H9 (cell line): ENCODE data around the gene SNTN. TPM values are rescaled to one million over a fixed set of nuclear protein-coding genes. Genes with fewer than 3 reads are reported as not detected.
A peak's percentile ranks its signal among the peaks of the same experiment; 100 is the strongest.

Source experiments
- DNase-seq: peaks from one replicate; pipeline ENCODE4 v3.0.0-alpha.2; 2017
- H2AFZ ChIP-seq: one replicate; pipeline ENCODE4 v1.6.1; 2013; ENCODE audit warnings: mild to moderate bottlenecking, low read length, control low read depth, moderate library complexity
- H2AK5ac ChIP-seq: 2 replicates; pipeline ENCODE4 v1.6.1; 2013; ENCODE audit warnings: low read length, control low read depth, mixed read lengths; ENCODE audit not compliant: insufficient read length
- H2BK120ac ChIP-seq: one replicate; pipeline ENCODE4 v1.6.1; 2013; ENCODE audit warnings: low read depth, mild to moderate bottlenecking, low read length, control low read depth, inconsistent platforms; ENCODE audit not compliant: poor library complexity, severe bottlenecking
- H2BK12ac ChIP-seq: 2 replicates; pipeline ENCODE4 v1.6.1; 2013; ENCODE audit warnings: low read length, control low read depth, mixed read lengths, low read depth; ENCODE audit not compliant: insufficient read length
- H2BK15ac ChIP-seq: 2 replicates; pipeline ENCODE4 v1.6.1; 2013; ENCODE audit warnings: low read depth, low read length, control low read depth
- H2BK20ac ChIP-seq: one replicate; pipeline ENCODE4 v1.6.1; 2013; ENCODE audit warnings: low read depth, mild to moderate bottlenecking, low read length, control low read depth, inconsistent platforms; ENCODE audit not compliant: poor library complexity, severe bottlenecking
- H2BK5ac ChIP-seq: 2 replicates; pipeline ENCODE4 v1.6.1; 2013; ENCODE audit warnings: low read length, control low read depth, mixed read lengths; ENCODE audit not compliant: insufficient read length
- H3K14ac ChIP-seq: 2 replicates; pipeline ENCODE4 v1.6.1; 2013; ENCODE audit warnings: low read length, control low read depth; ENCODE audit not compliant: insufficient read depth
- H3K18ac ChIP-seq: 2 replicates; pipeline ENCODE4 v1.6.1; 2013; ENCODE audit warnings: low read depth, mild to moderate bottlenecking, mixed read lengths, low read length, control low read depth; ENCODE audit not compliant: insufficient read length
- H3K23ac ChIP-seq: 2 replicates; pipeline ENCODE4 v1.6.1; 2013; ENCODE audit warnings: low read length, control low read depth, mixed read lengths, low read depth; ENCODE audit not compliant: insufficient read length
- H3K23me2 ChIP-seq: 2 replicates; pipeline ENCODE4 v1.6.1; 2013; ENCODE audit warnings: low read depth, mild to moderate bottlenecking, mixed read lengths, low read length, control low read depth; ENCODE audit not compliant: insufficient read length, poor library complexity, severe bottlenecking
- H3K27ac ChIP-seq: 2 replicates; pipeline ENCODE4 v1.5.1; 2013; ENCODE audit warnings: low read length, control low read depth, mixed read lengths, low read depth; ENCODE audit not compliant: insufficient read length
- H3K27me3 ChIP-seq: 2 replicates; pipeline ENCODE4 v1.6.1; 2013; ENCODE audit warnings: low read length, control low read depth, inconsistent platforms; ENCODE audit not compliant: insufficient read depth
- H3K4ac ChIP-seq: 2 replicates; pipeline ENCODE4 v1.6.1; 2013; ENCODE audit warnings: low read depth, mild to moderate bottlenecking, control low read depth, inconsistent platforms, low read length, moderate library complexity
- H3K4me1 ChIP-seq: 2 replicates; pipeline ENCODE4 v1.6.1; 2013; ENCODE audit warnings: low read length, control low read depth, inconsistent platforms; ENCODE audit not compliant: insufficient read depth
- H3K4me2 ChIP-seq: 2 replicates; pipeline ENCODE4 v1.6.1; 2013; ENCODE audit warnings: low read length, control low read depth, mixed read lengths; ENCODE audit not compliant: insufficient read length, insufficient read depth
- H3K56ac ChIP-seq: 2 replicates; pipeline ENCODE4 v1.6.1; 2013; ENCODE audit warnings: low read depth, mild to moderate bottlenecking, mixed read lengths, low read length, control low read depth; ENCODE audit not compliant: insufficient read length
- H3K79me1 ChIP-seq: 2 replicates; pipeline ENCODE4 v1.6.1; 2013; ENCODE audit warnings: low read depth, mild to moderate bottlenecking, moderate library complexity, low read length, control low read depth, inconsistent platforms; ENCODE audit not compliant: insufficient read depth, poor library complexity, severe bottlenecking
- H3K79me2 ChIP-seq: 2 replicates; pipeline ENCODE4 v1.6.1; 2013; ENCODE audit warnings: low read length, control low read depth, inconsistent platforms; ENCODE audit not compliant: insufficient read depth
- H3K9ac ChIP-seq: 2 replicates; pipeline ENCODE4 v1.6.1; 2013; ENCODE audit warnings: low read length, control low read depth, mixed read lengths; ENCODE audit not compliant: insufficient read length; ENCODE audit errors: extremely low read depth
- H3K9me3 ChIP-seq: one replicate; pipeline ENCODE4 v1.6.1; 2013; ENCODE audit warnings: low read depth, low read length, inconsistent platforms; ENCODE audit not compliant: control insufficient read depth
- H3T11ph ChIP-seq: one replicate; pipeline ENCODE4 v1.6.1; 2013; ENCODE audit warnings: mild to moderate bottlenecking, low read length, control low read depth, inconsistent platforms
- H4K20me1 ChIP-seq: one replicate; pipeline ENCODE4 v1.6.1; 2013; ENCODE audit not compliant: control insufficient read depth, insufficient read length, insufficient read depth
- H4K5ac ChIP-seq: 2 replicates; pipeline ENCODE4 v1.6.1; 2013; ENCODE audit warnings: low read depth, mild to moderate bottlenecking, mixed read lengths, low read length, control low read depth; ENCODE audit not compliant: insufficient read length
- H4K8ac ChIP-seq: replicated peaks from 2 replicates; pipeline ENCODE4 v1.6.1; 2013; ENCODE audit warnings: low read length, control low read depth, mixed read lengths, low read depth; ENCODE audit not compliant: insufficient read length
- H4K91ac ChIP-seq: 2 replicates; pipeline ENCODE4 v1.6.1; 2013; ENCODE audit warnings: low read depth, mild to moderate bottlenecking, moderate library complexity, mixed read lengths, low read length, control low read depth; ENCODE audit not compliant: insufficient read length
- H3K27ac Mint-ChIP-seq, 3 experiments: 2 replicates in 2 of 3; 3 replicates in 1 of 3; pipeline ENCODE4 v1.8.0; 2020 to 2021; ENCODE audit warnings: mixed read lengths in 3 of 3, mild to moderate bottlenecking in 1 of 3, moderate library complexity in 1 of 3
- H3K27me3 Mint-ChIP-seq: 2 replicates; pipeline ENCODE4 v1.8.0; 2021; ENCODE audit warnings: low read depth, mild to moderate bottlenecking, moderate library complexity, mixed read lengths
- H3K36me3 Mint-ChIP-seq, 3 experiments: 2 replicates in 2 of 3; 3 replicates in 1 of 3; pipeline ENCODE4 v1.8.0; 2020 to 2021; ENCODE audit warnings: low read depth in 3 of 3, mixed read lengths in 3 of 3; ENCODE audit not compliant: insufficient read depth in 1 of 3
- H3K4me1 Mint-ChIP-seq, 2 experiments: 2 replicates each; pipeline ENCODE4 v1.8.0; 2020; ENCODE audit warnings: mixed read lengths in 2 of 2
- H3K4me3 Mint-ChIP-seq, 2 experiments: 2 replicates in 1 of 2; 3 replicates in 1 of 2; pipeline ENCODE4 v1.8.0; 2020 to 2021; ENCODE audit warnings: mild to moderate bottlenecking in 2 of 2, mixed read lengths in 2 of 2, moderate library complexity in 1 of 2
- H3K9me3 Mint-ChIP-seq, 2 experiments: 2 replicates in 1 of 2; 3 replicates in 1 of 2; pipeline ENCODE4 v1.8.0; 2020; ENCODE audit warnings: mild to moderate bottlenecking in 2 of 2, mixed read lengths in 2 of 2, moderate library complexity in 1 of 2
- CTCF ChIP-seq: fragments of 200-600 bp; sonication (generic); conservative IDR thresholded peaks from 3 replicates; pipeline ENCODE4 v1.8.0; 2021; ENCODE audit warnings: antibody characterized with exemption, mild to moderate bottlenecking
- WGBS: extraction: QIAGEN DNeasy Blood & Tissue Kit; methylation state at CpG from one replicate; pipeline ENCODE4 v1.1.7; 2013; ENCODE audit warnings: missing lambda C conversion rate, low lambda C conversion rate, mixed read lengths; ENCODE audit not compliant: insufficient read length; ENCODE audit errors: extremely low coverage; 5-methylcytosine and 5-hydroxymethylcytosine counted together
- total RNA-seq: library from RNA; stranded (reverse); gene quantifications from 2 replicates; pipeline ENCODE4 v1.2.1, GENCODE V29; 2021

SNTN gene
- total RNA-seq, 1 experiment from 2014 or later = not detected

DNA sequence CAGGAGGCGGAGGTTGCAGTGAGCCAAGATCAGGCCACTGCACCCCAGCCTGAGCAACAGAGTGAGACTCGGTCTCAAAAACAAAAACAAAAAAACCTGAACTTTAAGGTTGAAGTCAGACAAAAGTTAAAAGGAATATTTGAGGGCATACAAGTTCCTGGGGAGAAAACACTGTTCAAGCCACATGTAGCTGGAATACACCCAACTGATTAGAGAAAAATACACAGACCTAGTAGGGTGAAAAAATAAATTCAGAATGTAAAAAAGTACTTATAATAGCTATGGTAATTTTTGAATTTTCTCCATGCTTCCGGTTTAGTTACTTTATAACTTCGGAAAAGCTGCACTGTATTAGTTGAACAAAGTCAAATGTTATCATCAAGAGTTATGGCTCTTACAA, 42.6 kb upstream of the SNTN start:
- Histone ChIP-seq H3K18ac (no peak overlapping the region), H3K14ac (no peak overlapping the region), H3T11ph (no peak overlapping the region), H2BK20ac (no peak overlapping the region), H3K27me3 (no peaks in the 10 kb centered on the region), H3K56ac (no peak overlapping the region), H3K79me2 (no peaks in the 10 kb centered on the region), H3K23me2 (no peaks in the 10 kb centered on the region), H3K79me1 (no peaks in the 10 kb centered on the region), H3K4me2 (no peak overlapping the region), H3K4me1 (no peaks in the 10 kb centered on the region), H2BK15ac (no peak overlapping the region), H3K27ac (no peak overlapping the region), H3K23ac (no peak overlapping the region), H2AFZ (no peak overlapping the region), H2BK12ac (no peak overlapping the region), H2AK5ac (no peak overlapping the region), H4K91ac (no peak overlapping the region), H3K4ac (no peak overlapping the region), H4K20me1 (no peaks in the 10 kb centered on the region), H2BK5ac (no peak overlapping the region), H4K5ac (no peak overlapping the region), H4K8ac (no peak overlapping the region), H3K9me3 (no peaks in the 10 kb centered on the region), H3K9ac (no peak overlapping the region), H2BK120ac (no peak overlapping the region)
- no peak for TF ChIP-seq CTCF
- Mint-ChIP-seq H3K4me1 (peaks cover 3 to 10% of the 10 kb centered on the region in 2 experiments), H3K27me3 (no peaks in the 10 kb centered on the region), H3K9me3 (no peaks in the 10 kb centered on the region), H3K4me3 (no peak overlapping the region), H3K27ac (peak overlapping the region in 1 of 3 experiments; percentile 42; a peak in 2 of 7 replicates), H3K36me3 (no peaks in the 10 kb centered on the region)
- DNase-seq = no peak
- no CpG with 5 or more reads among the region's 4 CpGs for WGBS
